Measurements from ENCODE around the gene PRXL2C. TPM values are rescaled to one million over a fixed set of nuclear protein-coding genes. Genes with fewer than 3 reads are reported as not detected.
"Not testable (repeated sequence)": the region's sequence is repeated elsewhere in the genome, so short reads cannot be mapped to it uniquely, and the experiment has no call there.

PRXL2C gene
- total and polyA plus RNA-seq, 8 donors = 5.6 to 35.0 (median 7.9) TPM

GRCh38 chr9:96668868-96669534 is 13.9 kb upstream of the PRXL2C start:
- H3K27me3 ChIP-seq = no peaks in the 10 kb centered on the region
- DNase-seq = no peak
- no peaks in the 10 kb centered on the region for H3K4me1 ChIP-seq
- TF ChIP-seq CTCF (IDR thresholded peaks at IDR 0.05) (no peak), POLR2AphosphoS5 (IDR thresholded peaks at IDR 0.05) (no peak), POLR2A (IDR thresholded peaks at IDR 0.05) (no peak), EP300 (IDR thresholded peaks at IDR 0.05) (no peak)
- WGBS, 5 donors = 83 to 87% (median 86%) methylated on average over 17 to 20 of the region's 20 CpGs
- no peaks in the 10 kb centered on the region for H3K9me3 ChIP-seq
- no peak overlapping the region for H3K4me3 ChIP-seq
- intact Hi-C loops (cut with DNase I; ENCODE audit: low total_unique reads) = loop anchor here (10.0 kb wide), 1 partner anchor 344 kb away; no protein-coding TSS in a partner anchor
- H3K36me3 ChIP-seq = no peaks in the 10 kb centered on the region
- H3K27ac ChIP-seq = no peak overlapping the region

GRCh38 chr9:96667363-96667728 is 12.2 kb upstream of the PRXL2C start:
- intact Hi-C loops (cut with DNase I; ENCODE audit: low total_unique reads) = loop anchor here (10.0 kb wide), 1 partner anchor 343 kb away; no protein-coding TSS in a partner anchor
- Histone ChIP-seq H3K27ac (no peak overlapping the region), H3K9me3 (no peaks in the 10 kb centered on the region), H3K27me3 (no peaks in the 10 kb centered on the region), H3K4me3 (no peak overlapping the region), H3K36me3 (no peaks in the 10 kb centered on the region), H3K4me1 (no peaks in the 10 kb centered on the region)
- 87 to 95% (median 91%) methylated on average over 2 of the region's 2 CpGs for WGBS, 5 donors
- no peak for DNase-seq
- TF ChIP-seq POLR2A (IDR thresholded peaks at IDR 0.05) = no peak
- TF ChIP-seq EP300 (IDR thresholded peaks at IDR 0.05) = no peak
- TF ChIP-seq POLR2AphosphoS5 (IDR thresholded peaks at IDR 0.05) = no peak
- no peak for TF ChIP-seq CTCF (IDR thresholded peaks at IDR 0.05)

GRCh38 chr9:96666653-96667362 is 11.7 kb upstream of the PRXL2C start:
- H3K27me3 ChIP-seq, H3K36me3 ChIP-seq, H3K9me3 ChIP-seq, H3K4me3 ChIP-seq, H3K27ac ChIP-seq, H3K4me1 ChIP-seq: not testable (repeated sequence)
- intact Hi-C loops (cut with DNase I; ENCODE audit: low total_unique reads) = loop anchor here (10.0 kb wide), 1 partner anchor 342 kb away; no protein-coding TSS in a partner anchor
- peak in 1 of 2 donors; percentile 78 for DNase-seq
- TF ChIP-seq CTCF (IDR thresholded peaks at IDR 0.05) = peak in 5 of 7 experiments; percentile 59 to 80 (median 74)
- 60 to 69% (median 65%) methylated on average over 15 of the region's 15 CpGs for WGBS, 5 donors

GRCh38 chr9:96665789-96666188 is 10.7 kb upstream of the PRXL2C start:
- no peak for TF ChIP-seq CTCF (IDR thresholded peaks at IDR 0.05)
- TF ChIP-seq EP300 (IDR thresholded peaks at IDR 0.05) = no peak
- no peaks in the 10 kb centered on the region for H3K36me3 ChIP-seq
- WGBS, 5 donors = 74 to 88% (median 86%) methylated on average over 6 of the region's 6 CpGs
- H3K4me1 ChIP-seq = no peaks in the 10 kb centered on the region
- H3K4me3 ChIP-seq = no peak overlapping the region
- no peak for DNase-seq
- intact Hi-C loops (cut with DNase I; ENCODE audit: low total_unique reads) = loop anchor here (10.0 kb wide), 1 partner anchor 341 kb away; no protein-coding TSS in a partner anchor
- H3K27ac ChIP-seq = no peak overlapping the region
- H3K9me3 ChIP-seq = no peaks in the 10 kb centered on the region
- no peaks in the 10 kb centered on the region for H3K27me3 ChIP-seq
